Caco-2 (cell line): ENCODE measurements around the gene RAD51B. TPM values are rescaled to one million over a fixed set of nuclear protein-coding genes. Genes with fewer than 3 reads are reported as not detected.
A peak's percentile ranks its signal among the peaks of the same experiment; 100 is the strongest.

Source experiments
- BruUV-seq: library from RNA; stranded (reverse); fragments of 400-500 nt; replicated peaks from 2 replicates; lab custom pipeline; 2021; lab: Mats Ljungman, UMichigan
- CTCF ChIA-PET: fragments of 300-600 bp; sonication (Branson Sonifier 250); formaldehyde crosslinking; loops from one replicate; lab custom pipeline; 2022; ENCODE audit warnings: antibody characterized with exemption; lab: Charles Lee
- POLR2A ChIA-PET: fragments of 300-600 bp; sonication (Branson Sonifier 250); formaldehyde crosslinking; loops from one replicate; lab custom pipeline; 2022; ENCODE audit warnings: antibody characterized with exemption; lab: Charles Lee
- DNase-seq, 2 experiments: peaks; one replicate each; pipeline versions ENCODE4 v3.0.0 to v3.0.0-alpha.2; 2020 to 2022
- H3K27me3 ChIP-seq: replicated peaks from 2 replicates; pipeline ENCODE4 v1.6.0; 2011; ENCODE audit warnings: low read length; ENCODE audit not compliant: control insufficient read depth, insufficient read depth
- H3K36me3 ChIP-seq: 2 replicates; pipeline ENCODE4 v1.5.1; 2011; ENCODE audit warnings: low read length; ENCODE audit not compliant: control insufficient read depth, insufficient read depth
- H3K4me1 ChIP-seq: fragments of 250-450 bp; sonication (Bioruptor Pico); 2 replicates; pipeline ENCODE4 v1.5.1; 2020; ENCODE audit warnings: mild to moderate bottlenecking
- H3K4me3 ChIP-seq: 2 replicates; pipeline ENCODE4 v1.5.1; 2011; ENCODE audit warnings: low read depth, mild to moderate bottlenecking, control low read depth, low read length
- H3K9me3 ChIP-seq: fragments of 250-450 bp; sonication (Bioruptor Pico); 2 replicates; pipeline ENCODE4 v1.5.1; 2020; ENCODE audit warnings: mild to moderate bottlenecking, moderate library complexity
- H3K27ac Mint-ChIP-seq: one replicate; pipeline ENCODE4 v1.8.0; 2022; ENCODE audit warnings: mixed read lengths; ENCODE audit not compliant: unreplicated experiment
- H3K27me3 Mint-ChIP-seq: one replicate; pipeline ENCODE4 v1.8.0; 2022; ENCODE audit warnings: mixed read lengths; ENCODE audit not compliant: insufficient read depth, unreplicated experiment
- H3K36me3 Mint-ChIP-seq: one replicate; pipeline ENCODE4 v1.8.0; 2022; ENCODE audit warnings: mild to moderate bottlenecking, mixed read lengths; ENCODE audit not compliant: insufficient read depth, unreplicated experiment
- H3K4me1 Mint-ChIP-seq: one replicate; pipeline ENCODE4 v1.8.0; 2022; ENCODE audit warnings: low read depth, mixed read lengths; ENCODE audit not compliant: unreplicated experiment
- H3K4me3 Mint-ChIP-seq: one replicate; pipeline ENCODE4 v1.8.0; 2022; ENCODE audit warnings: mild to moderate bottlenecking, moderate library complexity, mixed read lengths; ENCODE audit not compliant: unreplicated experiment
- H3K9me3 Mint-ChIP-seq: one replicate; pipeline ENCODE4 v1.8.0; 2022; ENCODE audit warnings: mixed read lengths; ENCODE audit not compliant: unreplicated experiment
- intact Hi-C: fragments of 100-400 bp; cut with micrococcal nuclease; formaldehyde crosslinking; loops from one replicate; pipeline ENCODE4 v1.10.0; 2022; ENCODE audit not compliant: unreplicated experiment
- total RNA-seq: library from RNA; stranded (reverse); gene quantifications from 2 replicates; pipeline ENCODE4 v1.2.3, GENCODE V29; 2022
- TF ChIP-seq, protein P1 (sequence below), 2 experiments: fragments of 200-600 bp in 1 of 2; IDR thresholded peaks; 1 replicate in 1 of 2; 2 replicates in 1 of 2; pipeline versions ENCODE4 v1.5.1 to v1.8.0; 2011 to 2022; ENCODE audit warnings: antibody characterized with exemption in 1 of 2, control low read depth in 1 of 2, inconsistent platforms in 1 of 2, low read depth in 1 of 2, low read length in 1 of 2, mild to moderate bottlenecking in 1 of 2, moderate library complexity in 1 of 2; ENCODE audit not compliant: insufficient read depth in 1 of 2, severe bottlenecking in 1 of 2, unreplicated experiment in 1 of 2

Gene RAD51B
- total RNA-seq, 1 experiment from 2014 or later = 16.7 TPM

DNA sequence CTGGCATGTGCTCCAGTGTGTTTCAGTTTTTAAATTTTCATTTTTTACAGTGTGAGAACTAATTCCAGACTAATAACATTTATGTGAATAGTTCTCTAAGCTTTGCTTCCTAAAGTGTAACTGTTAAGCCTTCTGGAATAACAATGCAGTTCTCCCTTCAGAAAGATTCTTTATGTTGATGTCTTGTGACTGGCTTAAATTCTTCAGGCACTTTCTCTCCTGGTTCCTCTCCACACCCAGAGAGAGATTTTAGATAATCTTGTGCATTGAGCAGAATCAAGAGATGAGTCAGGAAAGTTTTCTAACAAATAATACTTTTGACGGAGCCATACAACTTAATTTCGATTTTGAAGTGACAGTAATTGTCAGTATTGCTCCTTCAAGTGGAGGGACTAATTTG, 118.5 kb downstream of the RAD51B start:
- intact Hi-C loops = no loop called here
- H3K36me3 Mint-ChIP-seq = no peaks in the 10 kb centered on the region
- no peak overlapping the region for H3K4me3 Mint-ChIP-seq
- DNase-seq = no peak
- H3K9me3 Mint-ChIP-seq = no peaks in the 10 kb centered on the region
- no peak overlapping the region for H3K4me3 ChIP-seq
- peaks cover 23% of the 10 kb centered on the region for H3K4me1 ChIP-seq
- H3K27me3 Mint-ChIP-seq = no peaks in the 10 kb centered on the region
- BruUV-seq = no TSS peak
- no peak overlapping the region for H3K27ac Mint-ChIP-seq
- H3K36me3 ChIP-seq = no peaks in the 10 kb centered on the region
- no peaks in the 10 kb centered on the region for H3K9me3 ChIP-seq
- ChIA-PET CTCF (no interaction called here), POLR2A (interaction anchor here (1.5 kb wide), 1 partner anchor 876 kb away, joined by 3 read pairs; no protein-coding TSS in a partner anchor)
- peaks cover 27% of the 10 kb centered on the region for H3K4me1 Mint-ChIP-seq
- H3K27me3 ChIP-seq = no peaks in the 10 kb centered on the region
- TF ChIP-seq, protein P1, sequence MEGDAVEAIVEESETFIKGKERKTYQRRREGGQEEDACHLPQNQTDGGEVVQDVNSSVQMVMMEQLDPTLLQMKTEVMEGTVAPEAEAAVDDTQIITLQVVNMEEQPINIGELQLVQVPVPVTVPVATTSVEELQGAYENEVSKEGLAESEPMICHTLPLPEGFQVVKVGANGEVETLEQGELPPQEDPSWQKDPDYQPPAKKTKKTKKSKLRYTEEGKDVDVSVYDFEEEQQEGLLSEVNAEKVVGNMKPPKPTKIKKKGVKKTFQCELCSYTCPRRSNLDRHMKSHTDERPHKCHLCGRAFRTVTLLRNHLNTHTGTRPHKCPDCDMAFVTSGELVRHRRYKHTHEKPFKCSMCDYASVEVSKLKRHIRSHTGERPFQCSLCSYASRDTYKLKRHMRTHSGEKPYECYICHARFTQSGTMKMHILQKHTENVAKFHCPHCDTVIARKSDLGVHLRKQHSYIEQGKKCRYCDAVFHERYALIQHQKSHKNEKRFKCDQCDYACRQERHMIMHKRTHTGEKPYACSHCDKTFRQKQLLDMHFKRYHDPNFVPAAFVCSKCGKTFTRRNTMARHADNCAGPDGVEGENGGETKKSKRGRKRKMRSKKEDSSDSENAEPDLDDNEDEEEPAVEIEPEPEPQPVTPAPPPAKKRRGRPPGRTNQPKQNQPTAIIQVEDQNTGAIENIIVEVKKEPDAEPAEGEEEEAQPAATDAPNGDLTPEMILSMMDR (IDR thresholded peaks at IDR 0.05; ENCODE audit: insufficient read depth in 1 of 2, low read depth in 1 of 2, low read length in 1 of 2, severe bottlenecking in 1 of 2, unreplicated experiment in 1 of 2) = no peak

- H3K27me3 Mint-ChIP-seq = no peaks in the 10 kb centered on the region
- H3K36me3 ChIP-seq = no peaks in the 10 kb centered on the region
- peak in 1 of 2 experiments; percentile 10 for DNase-seq
- ChIA-PET CTCF (interaction anchor here (0.8 to 0.9 kb wide), 2 partner anchors 40 to 58 kb away, joined by 3 read pairs; no protein-coding TSS in a partner anchor), POLR2A (no interaction called here)
- peak overlapping the region; percentile 7 for H3K27ac Mint-ChIP-seq
- intact Hi-C loops = loop anchor here (5.0 kb wide), 1 partner anchor 492 kb away; no protein-coding TSS in a partner anchor
- H3K4me1 Mint-ChIP-seq = peaks cover 27% of the 10 kb centered on the region
- TF ChIP-seq, protein P1 (IDR thresholded peaks at IDR 0.05; ENCODE audit: insufficient read depth in 1 of 2, low read depth in 1 of 2, low read length in 1 of 2, severe bottlenecking in 1 of 2, unreplicated experiment in 1 of 2) = no peak
- peaks cover 23% of the 10 kb centered on the region for H3K4me1 ChIP-seq
- H3K4me3 ChIP-seq = no peak overlapping the region
- H3K27me3 ChIP-seq = no peaks in the 10 kb centered on the region
- no peaks in the 10 kb centered on the region for H3K9me3 Mint-ChIP-seq
- H3K36me3 Mint-ChIP-seq = no peaks in the 10 kb centered on the region
- no peak overlapping the region for H3K4me3 Mint-ChIP-seq
- no TSS peak for BruUV-seq
- H3K9me3 ChIP-seq = no peaks in the 10 kb centered on the region
These were observed 121.2 kb downstream of the RAD51B start for GRCh38 chr14:67940486-67941455.

- H3K4me3 Mint-ChIP-seq = no peak overlapping the region
- H3K36me3 ChIP-seq = no peaks in the 10 kb centered on the region
- intact Hi-C loops = loop anchor here (5.0 kb wide), 1 partner anchor 491 kb away; no protein-coding TSS in a partner anchor
- CTCF ChIA-PET = interaction anchor here (0.5 to 0.9 kb wide), 4 partner anchors 8 to 789 kb away, joined by 3 to 4 read pairs (median 3); no protein-coding TSS in a partner anchor
- POLR2A ChIA-PET = no interaction called here
- H3K27me3 ChIP-seq = no peaks in the 10 kb centered on the region
- H3K4me3 ChIP-seq = no peak overlapping the region
- DNase-seq = no peak
- no TSS peak for BruUV-seq
- H3K4me1 Mint-ChIP-seq = peaks cover 27% of the 10 kb centered on the region
- no peaks in the 10 kb centered on the region for H3K9me3 ChIP-seq
- peaks cover 23% of the 10 kb centered on the region for H3K4me1 ChIP-seq
- no peaks in the 10 kb centered on the region for H3K36me3 Mint-ChIP-seq
- TF ChIP-seq, protein P1 (IDR thresholded peaks at IDR 0.05; ENCODE audit: insufficient read depth in 1 of 2, low read depth in 1 of 2, low read length in 1 of 2, severe bottlenecking in 1 of 2, unreplicated experiment in 1 of 2) = no peak
- H3K9me3 Mint-ChIP-seq = no peaks in the 10 kb centered on the region
- peak overlapping the region; percentile 7 for H3K27ac Mint-ChIP-seq
- no peaks in the 10 kb centered on the region for H3K27me3 Mint-ChIP-seq
These were observed 122.0 kb downstream of the RAD51B start for GRCh38 chr14:67941456-67942018.
